CD14-positive monocyte (primary cell): Measurements from ENCODE around the gene TAF7L. TPM values are rescaled to one million over a fixed set of nuclear protein-coding genes. Genes with fewer than 3 reads are reported as not detected.

Experiments used
- DNase-seq, 3 donors: peaks; one replicate each; pipeline ENCODE4 v3.0.0-alpha.2; 2011 to 2022
- H2AFZ ChIP-seq: 2 replicates; pipeline ENCODE4 v1.6.0; 2012; ENCODE audit warnings: mild to moderate bottlenecking, low read depth, low read length, inconsistent platforms; ENCODE audit not compliant: insufficient read depth, poor library complexity, severe bottlenecking
- H3K27ac ChIP-seq, 2 donors: 1 replicate in 1 of 2; 2 replicates in 1 of 2; pipeline ENCODE4 v1.5.1; 2012 to 2013; ENCODE audit warnings: low read length in 2 of 2, control low read depth in 1 of 2, inconsistent platforms in 1 of 2, low read depth in 1 of 2, mild to moderate bottlenecking in 1 of 2
- H3K27me3 ChIP-seq, 2 donors: one replicate each; pipeline versions ENCODE4 v1.6.0 to v1.6.1; 2011 to 2013; ENCODE audit warnings: low read length in 2 of 2; ENCODE audit not compliant: control insufficient read depth in 2 of 2, insufficient read depth in 2 of 2
- H3K36me3 ChIP-seq, 2 donors: replicated peaks in 1 of 2; 1 replicate in 1 of 2; 2 replicates in 1 of 2; pipeline versions ENCODE4 v1.5.1 to v1.6.1; 2012 to 2013; ENCODE audit warnings: low read length in 2 of 2, control low read depth in 1 of 2, inconsistent platforms in 1 of 2, mild to moderate bottlenecking in 1 of 2; ENCODE audit not compliant: insufficient read depth in 2 of 2, control insufficient read depth in 1 of 2
- H3K4me1 ChIP-seq, 2 donors: 1 replicate in 1 of 2; 2 replicates in 1 of 2; pipeline versions ENCODE4 v1.5.1 to v1.6.1; 2012 to 2013; ENCODE audit warnings: low read length in 2 of 2, control low read depth in 1 of 2, inconsistent platforms in 1 of 2, mild to moderate bottlenecking in 1 of 2, moderate library complexity in 1 of 2; ENCODE audit not compliant: insufficient read depth in 2 of 2, control insufficient read depth in 1 of 2
- H3K4me2 ChIP-seq: replicated peaks from 2 replicates; pipeline ENCODE3; 2012; ENCODE audit warnings: low read length, moderate library complexity, mild to moderate bottlenecking; ENCODE audit not compliant: poor library complexity, severe bottlenecking; ENCODE audit errors: extremely low read depth
- H3K4me3 ChIP-seq, 3 experiments: fragments of 200-600 bp in 1 of 3; sonication (generic) in 1 of 3; replicated peaks in 1 of 3; 1 replicate in 2 of 3; 2 replicates in 1 of 3; pipeline ENCODE4 v1.5.1; 2011 to 2013; ENCODE audit warnings: low read length in 3 of 3, mild to moderate bottlenecking in 3 of 3, control low read depth in 2 of 3, low read depth in 2 of 3, inconsistent platforms in 1 of 3, moderate library complexity in 1 of 3
- H3K79me2 ChIP-seq: 2 replicates; pipeline ENCODE4 v1.6.0; 2012; ENCODE audit warnings: mild to moderate bottlenecking, control low read depth, inconsistent platforms, low read length, moderate library complexity; ENCODE audit not compliant: insufficient read depth
- H3K9ac ChIP-seq: 2 replicates; pipeline ENCODE4 v1.6.0; 2017; ENCODE audit warnings: low read length, mild to moderate bottlenecking; ENCODE audit not compliant: insufficient read depth, poor library complexity, severe bottlenecking
- H3K9me3 ChIP-seq, 2 donors: replicated peaks in 1 of 2; 1 replicate in 1 of 2; 2 replicates in 1 of 2; pipeline versions ENCODE4 v1.5.1 to v1.6.1; 2012 to 2013; ENCODE audit warnings: low read length in 2 of 2, control low read depth in 1 of 2; ENCODE audit not compliant: control insufficient read depth in 1 of 2, insufficient read depth in 1 of 2
- H4K20me1 ChIP-seq: 2 replicates; pipeline ENCODE4 v1.6.0; 2012; ENCODE audit warnings: mild to moderate bottlenecking, low read length, control low read depth, moderate library complexity; ENCODE audit not compliant: insufficient read depth
- H3K27ac Mint-ChIP-seq, 7 donors: one replicate each; pipeline ENCODE4 v1.8.0; 2020; ENCODE audit warnings: mild to moderate bottlenecking in 7 of 7, mixed read lengths in 7 of 7, moderate library complexity in 6 of 7, inconsistent platforms in 2 of 7
- H3K27me3 Mint-ChIP-seq, 3 donors: one replicate each; pipeline ENCODE4 v1.8.0; 2021 to 2022; ENCODE audit warnings: low read depth in 3 of 3, mild to moderate bottlenecking in 3 of 3, mixed read lengths in 3 of 3, moderate library complexity in 3 of 3, inconsistent platforms in 1 of 3
- H3K36me3 Mint-ChIP-seq, 2 donors: one replicate each; pipeline ENCODE4 v1.8.0; 2020; ENCODE audit warnings: mixed read lengths in 2 of 2, inconsistent platforms in 1 of 2, mild to moderate bottlenecking in 1 of 2
- H3K4me1 Mint-ChIP-seq: one replicate; pipeline ENCODE4 v1.8.0; 2020; ENCODE audit warnings: mild to moderate bottlenecking, mixed read lengths
- H3K4me3 Mint-ChIP-seq, 2 donors: one replicate each; pipeline ENCODE4 v1.8.0; 2020; ENCODE audit warnings: mild to moderate bottlenecking in 2 of 2, mixed read lengths in 2 of 2, moderate library complexity in 1 of 2
- H3K9me3 Mint-ChIP-seq, 7 donors: one replicate each; pipeline ENCODE4 v1.8.0; 2020 to 2022; ENCODE audit warnings: mixed read lengths in 7 of 7, mild to moderate bottlenecking in 6 of 7, moderate library complexity in 6 of 7, inconsistent platforms in 2 of 7
- CTCF ChIP-seq: fragments of 200-600 bp; IDR thresholded peaks from one replicate; pipeline ENCODE4 v1.8.0; 2022; ENCODE audit warnings: antibody characterized with exemption, mild to moderate bottlenecking
- WGBS: methylation state at CpG from one replicate; pipeline ENCODE4 v1.1.5; 2013; ENCODE audit warnings: missing lambda C conversion rate; ENCODE audit not compliant: insufficient coverage; 5-methylcytosine and 5-hydroxymethylcytosine counted together
- intact Hi-C, 2 donors: fragments of 100-400 bp; cut with micrococcal nuclease; formaldehyde crosslinking; loops; one replicate each; pipeline versions ENCODE4 v1.15.0 to v1.15.1; 2023
- polyA plus RNA-seq, 3 donors: library from polyadenylated mRNA; depleted of rRNA in 1 of 3; unstranded in 2 of 3; stranded (reverse) in 1 of 3; fragments of 300-500 nt in 2 of 3; fragments of >200 nt in 1 of 3; fragmentation: Illumina TruSeq in 2 of 3; gene quantifications; 1 replicate in 2 of 3; 2 replicates in 1 of 3; pipeline ENCODE4 v1.2.3, GENCODE V29; 2012 to 2021

Gene TAF7L
- polyA plus RNA-seq, 3 donors = not detected

- Histone ChIP-seq H3K4me2 (no peak overlapping the region), H4K20me1 (no peaks in the 10 kb centered on the region), H3K36me3 (no peaks in the 10 kb centered on the region), H3K27ac (no peak overlapping the region), H3K9ac (no peak overlapping the region), H3K27me3 (peaks cover 0 to 2% of the 10 kb centered on the region in 2 donors), H3K4me1 (no peaks in the 10 kb centered on the region), H2AFZ (no peak overlapping the region), H3K4me3 (no peak overlapping the region), H3K79me2 (no peaks in the 10 kb centered on the region), H3K9me3 (no peaks in the 10 kb centered on the region)
- Mint-ChIP-seq H3K36me3 (no peaks in the 10 kb centered on the region), H3K27ac (no peak overlapping the region), H3K4me1 (peaks cover 4% of the 10 kb centered on the region), H3K9me3 (no peaks in the 10 kb centered on the region), H3K27me3 (peaks cover 2 to 9% (median 7%) of the 10 kb centered on the region in 3 donors), H3K4me3 (no peak overlapping the region)
- intact Hi-C loops = no loop called here
- no peak for DNase-seq
- no CpG with 5 or more reads among the region's 1 CpG for WGBS
- no peak for TF ChIP-seq CTCF
Observed at GRCh38 chrX:101223226-101223625, 67.9 kb downstream of the TAF7L start.

GRCh38 chrX:101220662-101221260, 70.4 kb downstream of the TAF7L start:
- no peak overlapping the region for H3K4me2 ChIP-seq

More at GRCh38 chrX:101220662-101221260, 70.4 kb downstream of the TAF7L start:
- no peak for TF ChIP-seq CTCF
- no peaks in the 10 kb centered on the region for H3K4me1 ChIP-seq
- intact Hi-C loops = no loop called here
- Mint-ChIP-seq H3K9me3 (peaks cover 0 to 2% (median 0%) of the 10 kb centered on the region in 7 donors), H3K27me3 (peaks cover 2 to 9% (median 7%) of the 10 kb centered on the region in 3 donors), H3K36me3 (no peaks in the 10 kb centered on the region), H3K4me1 (peaks cover 4% of the 10 kb centered on the region), H3K4me3 (no peak overlapping the region), H3K27ac (peak overlapping the region in 1 of 7 donors; percentile 21)
- H4K20me1 ChIP-seq = no peaks in the 10 kb centered on the region
- no peak overlapping the region for H3K4me3 ChIP-seq
- H3K27me3 ChIP-seq = peaks cover 0 to 2% of the 10 kb centered on the region in 2 donors
- no peaks in the 10 kb centered on the region for H3K9me3 ChIP-seq
- DNase-seq = no peak
- WGBS = no CpG with 5 or more reads among the region's 4 CpGs
- H3K79me2 ChIP-seq = no peaks in the 10 kb centered on the region
- no peaks in the 10 kb centered on the region for H3K36me3 ChIP-seq
- no peak overlapping the region for H3K9ac ChIP-seq
- H3K27ac ChIP-seq = no peak overlapping the region
- no peak overlapping the region for H2AFZ ChIP-seq
